ENCODE measurements around the gene SHF.
A peak's percentile ranks its signal among the peaks of the same experiment; 100 is the strongest.
"Not testable (repeated sequence)": the region's sequence is repeated elsewhere in the genome, so short reads cannot be mapped to it uniquely, and the experiment has no call there.

Gene SHF, protein sequence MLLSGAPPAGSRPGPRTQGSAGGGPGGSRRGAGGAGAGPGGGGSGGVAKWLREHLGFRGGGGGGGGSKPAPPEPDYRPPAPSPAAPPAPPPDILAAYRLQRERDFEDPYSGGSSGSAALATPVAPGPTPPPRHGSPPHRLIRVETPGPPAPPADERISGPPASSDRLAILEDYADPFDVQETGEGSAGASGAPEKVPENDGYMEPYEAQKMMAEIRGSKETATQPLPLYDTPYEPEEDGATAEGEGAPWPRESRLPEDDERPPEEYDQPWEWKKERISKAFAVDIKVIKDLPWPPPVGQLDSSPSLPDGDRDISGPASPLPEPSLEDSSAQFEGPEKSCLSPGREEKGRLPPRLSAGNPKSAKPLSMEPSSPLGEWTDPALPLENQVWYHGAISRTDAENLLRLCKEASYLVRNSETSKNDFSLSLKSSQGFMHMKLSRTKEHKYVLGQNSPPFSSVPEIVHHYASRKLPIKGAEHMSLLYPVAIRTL
- 6.4 reads per million, percentile 24 among the genes with 10 or more reads in this experiment for total RNA-seq

DNA sequence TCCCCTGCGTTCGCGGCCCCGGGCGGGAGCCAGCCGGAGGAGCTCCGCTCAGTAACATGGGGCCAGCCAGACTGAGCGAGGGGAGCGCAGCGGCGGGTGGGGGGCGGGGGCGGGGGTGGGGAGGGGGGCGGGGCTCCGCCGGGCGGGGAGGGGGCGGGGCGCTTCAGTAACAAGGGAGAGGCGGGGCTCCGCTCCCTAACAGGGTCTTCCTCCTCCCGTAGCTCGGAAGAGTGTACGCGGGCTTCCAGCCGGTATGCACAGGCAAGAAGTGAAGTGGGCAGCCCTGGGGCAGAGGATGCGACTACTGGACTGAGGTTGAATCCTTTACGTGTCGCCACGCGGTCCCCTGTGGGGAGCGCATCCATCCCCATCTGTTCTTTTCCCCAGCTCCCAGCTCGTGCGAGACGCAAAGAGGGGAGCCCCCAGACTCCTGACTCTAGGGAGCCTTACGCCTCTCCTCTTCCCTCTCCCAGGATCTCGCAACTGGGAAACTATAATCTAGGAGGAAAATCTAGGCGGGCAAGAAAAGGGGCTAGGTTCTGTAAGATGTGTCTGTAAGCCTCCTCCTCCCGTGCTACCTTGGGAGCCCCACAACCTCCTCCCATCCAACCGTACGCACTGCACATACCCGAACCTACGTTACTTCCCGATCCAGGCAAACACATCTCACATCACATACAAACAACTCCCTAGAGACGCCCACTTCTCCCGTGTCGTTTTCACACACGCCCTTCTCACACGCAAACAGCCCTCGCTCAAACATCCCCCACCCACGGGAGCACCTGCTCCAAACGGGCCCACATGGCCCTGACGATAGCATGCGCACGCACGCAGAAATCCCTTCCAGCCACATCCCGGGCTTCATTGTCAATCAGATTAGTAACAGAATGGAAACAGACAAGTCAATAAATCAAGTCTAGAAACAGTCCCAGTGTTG is at the start of gene SHF:
SHF (minus strand) TSS at position 73 of the 937 bp plus-strand sequence; CDS start at position 58, 15 bp downstream.
- DNase-seq: peak; percentile 50

DNA sequence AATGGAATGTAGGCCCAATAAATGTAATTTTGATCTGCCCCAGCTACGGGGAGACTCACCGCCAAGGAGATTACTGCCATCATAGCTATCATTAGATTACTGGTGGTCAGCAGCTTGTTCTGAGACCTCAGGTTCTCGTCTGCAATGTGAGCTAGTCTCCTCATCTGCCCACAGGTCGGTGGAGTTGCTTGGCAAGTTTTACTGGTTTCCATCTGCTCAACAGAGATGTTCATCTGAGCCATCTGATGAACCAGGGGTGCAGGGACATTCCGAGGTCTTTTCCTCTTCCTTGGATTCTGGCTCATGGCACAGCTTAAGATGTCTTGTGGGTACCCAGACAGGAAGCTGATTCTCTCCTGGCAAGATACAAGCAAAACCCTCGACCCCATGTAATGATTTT is 49.0 kb upstream of the SHF start:
- DNase-seq: not testable (repeated sequence)

DNA sequence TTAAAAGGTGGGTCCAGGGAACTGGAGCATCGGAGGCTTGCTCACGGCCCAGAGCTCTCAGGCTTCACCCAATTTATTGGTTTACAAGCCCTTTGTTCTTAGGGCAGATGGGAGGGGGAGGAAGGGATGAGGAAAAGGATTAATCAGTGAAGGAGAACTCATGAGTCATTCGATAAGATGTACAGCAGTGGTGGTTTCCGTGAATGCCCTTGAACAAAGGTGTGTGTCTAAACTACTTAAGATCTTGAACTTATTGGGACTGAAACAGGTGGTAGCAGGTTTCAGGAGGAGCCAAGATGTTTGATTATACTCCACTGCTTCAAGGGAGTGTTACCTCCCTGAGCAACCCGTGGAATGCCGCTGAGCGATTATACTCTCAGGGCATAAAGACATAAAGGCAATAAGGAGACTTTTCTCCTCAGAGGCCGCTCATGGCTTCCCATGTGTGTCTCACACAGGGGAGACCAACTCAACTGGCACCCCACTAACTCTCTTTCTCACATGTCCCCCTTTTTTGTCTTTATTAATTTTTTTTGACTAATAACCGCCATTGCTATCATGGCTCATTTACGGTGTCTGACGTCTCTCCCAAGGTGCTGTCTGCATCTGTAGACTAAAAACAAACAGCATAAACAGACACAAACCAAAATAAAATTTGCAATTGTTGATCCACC is 46.9 kb upstream of the SHF start:
- no peak for DNase-seq

DNA sequence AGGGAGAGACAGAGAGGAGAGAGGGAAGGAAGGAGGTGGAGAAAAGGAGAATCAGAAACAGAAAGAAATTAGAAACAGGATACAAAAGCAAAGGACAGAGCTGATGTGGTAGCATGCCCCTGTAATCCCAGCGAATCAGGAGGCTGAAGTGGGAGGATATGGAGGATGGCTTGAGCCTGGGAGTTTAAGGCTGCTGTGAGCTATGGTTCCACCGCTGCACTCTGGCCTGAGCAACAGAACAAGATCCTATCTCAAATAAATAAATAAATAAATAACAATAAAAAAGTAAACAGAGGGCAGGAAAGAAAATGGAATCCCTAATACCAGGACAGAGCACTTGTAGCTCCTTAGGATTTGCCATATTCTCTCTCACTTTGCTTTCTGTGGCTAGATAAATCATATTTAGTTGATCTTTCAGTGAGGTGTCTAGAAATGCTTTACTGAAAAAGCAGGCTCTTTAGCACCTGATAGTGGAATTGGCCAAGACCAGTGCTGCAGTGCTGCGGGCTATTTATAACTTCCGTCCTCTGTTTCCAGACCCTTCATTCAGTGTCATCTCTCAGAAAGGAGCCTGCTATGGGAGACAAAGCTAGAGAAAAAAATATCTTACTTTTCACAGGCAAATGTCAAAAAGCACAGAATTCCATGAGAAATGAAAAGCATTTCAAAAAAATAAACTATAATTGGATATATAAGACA is 44.2 kb upstream of the SHF start:
- DNase-seq: no peak

DNA sequence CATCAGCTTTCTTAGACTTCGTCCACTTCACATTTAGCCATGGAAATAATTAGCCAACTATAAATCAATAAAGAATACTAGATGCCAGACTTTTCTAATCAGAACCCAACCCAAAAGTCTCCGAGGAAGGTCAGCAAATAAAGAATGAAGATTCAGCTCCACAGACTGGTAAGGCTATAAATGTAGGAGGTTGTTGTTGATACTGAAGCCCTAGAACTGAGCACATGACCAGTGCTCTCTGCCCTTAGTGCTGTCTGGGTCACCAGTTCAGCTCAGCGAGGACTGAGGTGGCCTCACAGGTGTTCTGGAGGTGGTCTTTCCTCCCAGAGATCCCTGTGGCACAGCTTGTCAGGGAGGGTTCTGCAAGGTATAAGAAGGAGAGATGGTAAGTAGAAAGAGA is 43.4 kb upstream of the SHF start:
- no peak for DNase-seq

DNA sequence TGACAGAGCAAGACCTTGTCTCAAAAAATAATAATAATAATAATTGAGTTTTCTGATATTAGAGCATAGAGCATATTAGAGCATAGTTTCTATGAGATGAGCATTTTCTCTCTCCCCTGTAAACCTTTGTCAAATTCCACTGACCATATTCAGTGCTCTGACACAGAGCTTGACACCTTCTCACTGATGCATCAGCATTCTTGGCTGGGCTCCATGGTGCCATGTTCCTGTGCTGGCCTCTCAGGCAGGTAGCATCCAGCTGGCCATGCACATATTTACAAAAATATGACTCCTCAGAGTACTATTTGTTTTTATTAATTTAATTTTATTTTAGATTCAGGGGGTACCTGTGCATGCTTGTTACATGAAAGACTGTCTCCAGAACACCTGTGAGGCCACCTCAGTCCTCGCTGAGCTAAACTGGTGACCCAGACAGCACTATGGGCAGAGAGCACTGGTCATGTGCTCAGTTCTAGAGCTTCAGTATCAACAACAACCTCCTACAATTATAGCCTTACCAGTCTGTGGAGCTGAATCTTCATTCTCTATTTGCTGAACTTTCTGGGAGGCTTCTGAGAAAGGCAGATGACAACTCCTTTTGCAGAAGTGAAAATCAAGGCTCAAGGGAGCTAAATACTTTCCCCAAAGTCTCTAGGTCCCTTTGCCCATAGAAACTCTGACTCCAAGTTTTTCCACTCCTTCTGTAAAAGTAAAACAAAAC is 42.6 kb upstream of the SHF start:
- DNase-seq: no peak

DNA sequence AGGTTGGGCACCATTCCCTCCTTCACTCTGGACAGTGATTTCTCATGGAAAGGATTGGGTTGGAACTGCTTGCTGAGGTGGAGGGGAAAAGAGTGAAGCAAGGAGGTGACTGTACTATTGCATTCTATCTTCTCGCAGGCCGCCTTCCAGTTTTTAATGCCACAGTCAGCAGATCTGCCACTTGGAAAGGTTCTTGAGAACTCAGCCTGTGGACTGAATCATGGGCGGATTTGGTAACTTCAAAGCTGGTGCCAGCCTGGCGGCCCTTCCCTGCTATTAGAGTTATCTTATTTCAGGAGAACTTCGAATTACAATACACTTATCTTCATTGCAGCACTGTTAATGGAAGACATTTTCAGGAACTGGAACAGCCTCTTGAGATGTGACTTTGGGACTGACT is 41.2 kb upstream of the SHF start:
- DNase-seq: no peak

DNA sequence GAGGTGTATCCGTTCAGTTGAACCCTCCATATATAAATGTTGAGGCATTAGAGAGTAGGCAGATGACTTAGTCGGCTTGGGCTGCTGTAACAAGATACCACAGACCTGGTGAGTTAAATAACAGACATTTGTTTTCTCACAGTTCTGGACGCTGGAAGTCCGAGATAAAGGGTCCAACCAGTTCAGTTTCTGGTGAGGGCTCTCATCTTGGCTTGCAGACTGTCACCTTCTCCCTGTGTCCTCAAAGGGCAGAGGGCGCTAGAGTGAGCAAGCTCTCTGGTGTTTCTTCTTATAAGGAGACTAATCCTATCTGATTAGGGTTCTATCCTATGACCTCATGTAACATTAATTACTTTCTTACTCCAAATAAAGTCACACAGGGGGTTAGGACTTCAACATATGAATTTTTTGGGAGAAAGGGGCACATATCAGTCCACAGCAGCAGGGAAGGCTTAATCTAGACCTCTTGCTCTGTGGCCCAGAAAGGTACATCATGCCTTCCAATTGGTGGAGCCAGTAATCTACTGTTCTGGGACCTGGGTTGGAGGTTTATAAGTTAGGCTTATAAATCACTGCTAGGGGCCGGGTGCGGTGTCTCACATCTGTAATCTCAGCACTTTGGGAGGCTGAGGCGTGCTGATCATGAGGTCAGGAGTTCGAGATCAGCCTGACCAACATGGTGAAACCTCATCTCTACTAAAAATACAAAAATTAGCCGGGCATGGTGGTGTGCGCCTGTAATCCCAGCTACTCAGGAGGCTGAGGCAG is 37.9 kb upstream of the SHF start:
- no peak for DNase-seq

DNA sequence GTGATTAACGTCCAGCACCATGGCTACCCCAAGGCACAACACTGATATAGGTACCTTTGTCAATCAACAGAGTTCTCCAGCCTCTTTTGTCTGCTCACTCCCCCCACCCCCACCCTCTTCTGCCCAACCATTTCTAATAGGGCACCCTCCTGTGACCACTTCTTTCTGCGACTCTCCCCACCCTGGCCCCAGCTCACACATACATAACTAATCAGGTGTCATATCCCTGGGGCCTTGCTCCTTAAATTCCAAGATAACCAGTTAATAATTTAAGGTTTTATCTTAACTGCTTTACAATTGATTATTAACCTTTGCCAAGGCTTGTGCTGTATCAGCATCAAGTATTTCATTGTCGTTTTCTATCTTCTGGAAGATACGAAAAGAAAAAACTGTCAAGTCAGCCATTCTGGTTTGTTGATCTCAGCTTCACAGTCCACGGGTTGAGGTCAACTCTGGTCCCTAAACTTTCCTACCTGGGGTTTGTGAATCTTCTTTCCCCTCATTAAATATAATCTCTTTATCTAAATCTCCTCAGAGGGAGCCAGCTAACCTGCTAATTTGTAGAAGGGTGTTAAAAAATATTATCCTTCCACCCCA is 37.0 kb upstream of the SHF start:
- DNase-seq: no peak

DNA sequence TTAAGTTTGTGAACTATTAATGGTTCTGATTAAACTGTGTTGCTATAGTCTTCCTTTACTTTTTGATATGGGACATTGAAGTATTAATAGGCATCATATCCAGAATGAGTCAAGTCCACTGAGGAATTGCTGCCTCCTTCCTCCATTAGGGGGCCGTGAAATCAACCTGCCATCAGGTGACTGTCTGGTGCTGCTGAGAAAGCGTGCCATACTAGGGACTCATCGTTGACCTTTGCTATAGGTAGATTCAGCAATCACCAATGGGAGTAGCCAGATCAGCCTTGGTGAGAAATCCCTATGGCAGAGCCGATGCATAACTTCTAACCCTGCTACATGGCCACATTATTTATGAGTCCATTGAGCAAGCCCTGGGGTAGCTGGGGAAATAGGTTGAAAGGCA is 34.2 kb upstream of the SHF start:
- DNase-seq: no peak

DNA sequence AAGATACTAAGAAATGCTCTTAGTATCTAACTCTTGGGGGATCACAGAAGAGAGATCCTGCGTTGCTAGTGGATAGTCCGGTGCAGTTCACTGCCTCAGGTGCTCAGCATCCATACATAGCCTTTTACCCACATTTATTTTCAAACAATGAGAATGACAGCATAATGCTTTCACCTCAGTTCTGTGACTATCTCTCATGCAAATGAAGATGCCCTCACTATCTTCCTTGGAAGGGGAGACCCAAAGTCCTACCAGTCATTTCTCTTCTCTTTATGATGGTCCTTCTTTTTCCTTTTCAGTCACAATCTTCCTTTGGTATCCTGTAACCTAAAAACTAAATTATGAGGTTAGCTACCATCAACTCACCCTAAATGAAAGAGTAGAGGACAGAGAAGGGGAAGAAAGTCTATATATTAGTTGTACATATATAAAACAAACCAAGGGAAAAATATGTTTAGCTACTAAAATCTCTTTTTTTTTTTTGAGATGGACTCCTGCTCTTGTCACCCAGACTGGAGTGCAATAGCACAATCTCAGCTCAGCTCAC is 33.4 kb upstream of the SHF start:
- no peak for DNase-seq

DNA sequence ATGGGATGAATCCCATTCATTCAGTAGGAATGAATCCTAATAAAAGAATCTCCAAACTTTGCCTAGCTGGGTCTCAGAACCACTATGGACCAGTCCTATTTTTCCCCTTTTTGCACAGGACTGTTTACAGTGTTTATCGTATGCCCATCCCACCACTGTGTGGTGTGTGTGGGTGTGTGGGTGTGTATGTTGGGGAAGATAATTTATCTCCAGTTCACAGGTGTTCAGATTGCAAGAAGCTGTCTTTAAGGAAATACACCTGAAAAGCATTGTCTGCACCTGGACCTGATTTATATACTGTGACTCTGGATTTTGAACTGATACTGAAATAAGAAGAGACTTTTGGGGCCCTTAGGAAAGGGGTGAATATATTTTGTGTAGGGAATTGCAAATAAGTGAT is 24.7 kb upstream of the SHF start:
- DNase-seq: no peak

DNA sequence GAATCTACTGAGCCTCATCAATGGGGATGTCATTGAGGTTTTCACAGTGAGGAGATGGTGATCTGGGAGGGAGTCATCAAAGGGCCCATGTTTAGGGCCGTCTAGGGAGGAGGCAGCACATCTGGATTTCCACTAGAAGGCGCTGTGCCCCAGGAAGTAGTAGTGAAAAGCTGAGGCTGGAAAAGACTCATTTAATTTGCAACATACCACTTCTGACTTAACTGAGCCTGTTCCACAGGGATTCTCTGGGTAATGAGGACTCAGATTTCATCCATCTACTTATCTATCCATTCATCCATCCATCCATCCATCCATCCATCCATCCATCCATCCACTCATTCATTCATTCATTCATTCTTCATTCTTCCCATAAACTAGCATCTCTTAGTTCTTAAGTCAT is 17.4 kb upstream of the SHF start:
- peak; percentile 39 for DNase-seq

DNA sequence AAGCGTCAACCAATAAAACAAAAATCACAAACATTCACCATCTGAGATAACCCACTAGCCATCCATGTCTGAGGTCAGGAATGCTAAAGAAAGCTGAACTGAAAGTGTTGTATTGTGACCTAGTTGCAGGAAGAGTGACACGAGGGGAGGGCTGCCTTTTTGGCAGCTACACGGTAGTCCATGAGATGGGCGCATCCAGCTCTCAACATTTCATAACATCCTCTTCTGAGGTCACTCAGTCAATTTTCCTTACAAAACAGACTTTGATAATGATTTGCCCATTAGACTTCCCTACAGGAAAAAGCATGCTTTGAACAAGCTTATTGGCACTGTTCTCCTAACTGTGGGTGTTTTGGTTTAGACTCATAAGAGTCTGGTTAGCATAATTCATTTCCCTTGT is 15.4 kb upstream of the SHF start:
- DNase-seq: no peak

DNA sequence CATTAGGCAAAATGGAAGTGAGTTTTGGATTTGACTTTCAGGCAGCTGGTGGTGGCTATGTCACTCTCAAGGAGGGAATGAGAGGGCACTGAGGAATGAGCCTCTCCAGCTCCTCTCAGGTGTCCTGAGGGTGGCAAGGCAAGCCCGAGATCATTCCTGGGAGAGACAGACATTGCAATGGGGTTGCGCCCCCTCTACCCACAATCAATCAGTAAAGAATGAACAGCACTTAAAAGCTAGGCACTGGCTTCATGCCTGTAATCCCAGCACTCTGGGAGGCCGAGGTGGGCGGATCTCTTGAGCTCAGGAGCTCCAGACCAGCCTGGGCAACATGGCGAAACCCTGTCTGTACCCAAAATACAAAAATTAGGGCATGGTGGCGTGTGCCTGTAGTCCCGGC is 14.1 kb upstream of the SHF start:
- no peak for DNase-seq

DNA sequence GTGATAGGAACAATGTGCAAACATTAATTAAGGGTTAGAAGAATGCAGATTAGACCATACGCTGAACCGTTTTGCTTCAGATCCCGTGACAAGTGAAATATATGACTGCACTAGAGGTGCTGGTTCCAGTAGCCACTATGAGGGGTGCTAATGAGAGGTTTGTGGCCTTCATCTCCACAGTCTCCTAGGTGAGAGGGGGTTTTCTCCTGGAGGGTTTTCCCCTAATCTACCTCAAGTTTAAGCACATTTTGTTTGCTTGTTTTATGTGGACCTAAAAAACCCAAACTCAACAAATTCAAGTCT is 13.7 kb upstream of the SHF start:
- DNase-seq: no peak

DNA sequence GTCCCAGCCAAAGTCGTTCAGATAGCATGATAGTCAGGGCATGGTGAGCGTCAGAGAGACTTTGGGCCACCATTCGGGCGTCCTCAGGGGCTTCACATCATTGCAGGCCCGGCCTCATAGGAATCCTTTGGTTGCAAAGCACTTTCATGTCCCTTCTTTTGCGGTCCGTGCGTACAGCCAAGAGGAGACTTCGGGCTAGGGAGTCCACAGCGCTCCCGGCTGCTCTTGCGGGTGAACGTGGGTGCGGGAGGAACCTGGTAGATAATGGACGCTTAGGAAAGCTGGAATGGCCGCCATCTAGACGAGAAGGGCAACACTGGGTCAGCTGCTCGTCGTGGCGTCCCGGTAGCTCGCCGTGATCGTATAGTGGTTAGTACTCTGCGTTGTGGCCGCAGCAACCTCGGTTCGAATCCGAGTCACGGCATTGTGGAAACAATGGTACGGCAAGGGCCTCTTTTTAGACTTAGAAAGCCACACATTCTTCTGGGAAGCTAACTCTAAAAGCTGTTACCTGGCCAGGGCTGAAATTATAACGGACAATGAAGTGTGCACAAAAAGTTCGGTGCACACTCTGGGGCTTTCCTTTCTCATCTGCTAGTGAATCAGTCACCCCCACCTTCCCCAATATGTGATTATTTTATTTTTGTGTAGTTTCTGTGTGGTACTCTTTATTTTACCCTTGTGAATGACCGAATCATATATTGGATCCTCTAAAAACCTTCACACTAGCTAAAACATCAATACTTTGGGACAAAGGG is 13.2 kb upstream of the SHF start:
- peak; percentile 51 for DNase-seq

DNA sequence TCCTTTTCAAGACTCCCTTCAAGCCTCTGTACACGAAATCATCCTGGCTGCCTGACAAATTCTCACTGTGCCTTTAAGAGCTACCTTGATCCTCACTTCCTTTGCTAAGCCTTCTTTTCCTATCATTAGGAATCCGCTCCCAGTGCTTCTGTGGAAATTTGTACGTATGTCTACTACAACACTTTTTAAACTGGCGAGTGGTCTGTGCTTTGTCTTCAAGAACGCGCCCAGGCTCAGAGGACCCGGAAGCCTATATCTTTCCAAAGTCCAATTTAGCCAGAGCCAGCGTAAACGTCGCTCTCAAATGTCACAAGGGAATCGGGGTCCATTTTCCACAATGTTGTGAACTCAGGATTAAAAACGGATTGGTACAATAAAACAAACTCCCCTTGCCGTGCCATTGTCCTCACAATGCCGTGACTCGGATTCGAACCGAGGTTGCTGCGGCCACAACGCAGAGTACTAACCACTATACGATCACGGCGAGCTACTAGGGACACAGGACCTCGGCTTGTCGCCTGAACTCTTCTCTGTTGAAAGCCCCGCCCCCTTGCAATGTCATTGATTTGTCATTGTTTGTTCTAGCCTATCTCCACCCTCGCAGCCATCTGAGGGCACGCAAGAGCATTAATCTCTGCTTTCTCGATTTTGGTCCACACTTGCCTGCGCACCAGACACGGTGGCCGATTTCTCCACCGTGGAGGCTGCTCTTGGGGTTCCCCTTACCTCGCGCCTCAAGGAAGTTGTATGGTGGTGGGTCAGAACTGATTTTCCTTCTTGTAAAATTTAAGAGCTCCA is 12.4 kb upstream of the SHF start:
- peak; percentile 93 for DNase-seq
